Transverse colon (tissue), 4 donors: ENCODE results near the gene ABLIM2.

Source experiments
- CTCF ChIP-seq, 5 experiments: fragments of 200-600 bp in 3 of 5; fragments of 450-650 bp in 2 of 5; sonication (generic) in 3 of 5; IDR thresholded peaks; 1 replicate in 2 of 5; 2 replicates in 3 of 5; pipeline ENCODE4 v1.5.1; 2016 to 2017; ENCODE audit warnings: antibody characterized with exemption in 5 of 5, inconsistent platforms in 3 of 5, mild to moderate bottlenecking in 2 of 5, moderate library complexity in 1 of 5
- POLR2A ChIP-seq: fragments of 450-650 bp; IDR thresholded peaks from one replicate; pipeline ENCODE4 v1.6.1; 2016; ENCODE audit warnings: antibody characterized with exemption, mild to moderate bottlenecking, moderate library complexity
- POLR2AphosphoS5 ChIP-seq, 3 donors: sonication (generic); formaldehyde crosslinking; IDR thresholded peaks; one replicate each; pipeline ENCODE4 v1.6.1; 2016; ENCODE audit warnings: antibody characterized with exemption in 3 of 3

- TF ChIP-seq POLR2AphosphoS5 (IDR thresholded peaks at IDR 0.05), result no peak
- no peak for TF ChIP-seq POLR2A
- no peak for TF ChIP-seq CTCF (IDR thresholded peaks at IDR 0.05)
These were observed 49.1 kb downstream of the ABLIM2 start for GRCh38 chr4:8109406-8110065.
